Measurements from ENCODE around the gene RBM44. TPM values are rescaled to one million over a fixed set of nuclear protein-coding genes. Genes with fewer than 3 reads are reported as not detected.

RBM44 gene
- total RNA-seq, 2 experiments from 2014 or later, result 2.8 to 2.9 TPM

- Histone ChIP-seq H3K4me1 (ENCODE audit: insufficient read depth, low read length) (no peaks in the 10 kb centered on the region), H3K36me3 (ENCODE audit: insufficient read depth, low read length) (no peaks in the 10 kb centered on the region), H3K9me3 (ENCODE audit: control insufficient read depth in 1 of 2, insufficient read depth in 1 of 2, low read length in 2 of 2) (no peaks in the 10 kb centered on the region), H3K27me3 (ENCODE audit: control insufficient read depth in 1 of 2, insufficient read depth in 2 of 2, low read length in 2 of 2) (no peaks in the 10 kb centered on the region), H3K4me3 (ENCODE audit: low read length) (no peak overlapping the region), H3K27ac (ENCODE audit: low read depth in 1 of 2, low read length in 2 of 2) (no peak overlapping the region)
- intact Hi-C loops (cut with DNase I, micrococcal nuclease), result no loop called here
- H3K4me3 Mint-ChIP-seq, result no peak overlapping the region
- DNase-seq, result peak in 1 of 14 experiments; percentile 11
- no peak overlapping the region for H3K27ac Mint-ChIP-seq
- no peaks in the 10 kb centered on the region for H3K36me3 Mint-ChIP-seq (ENCODE audit: low read depth)
- H3K4me1 Mint-ChIP-seq (ENCODE audit: low read depth), result no peaks in the 10 kb centered on the region
- H3K27me3 Mint-ChIP-seq, result no peaks in the 10 kb centered on the region
- TF ChIP-seq CTCF (IDR thresholded peaks at IDR 0.05), result no peak
- ChIA-PET CTCF (no interaction called here), POLR2A (no interaction called here)
- no peaks in the 10 kb centered on the region for H3K9me3 Mint-ChIP-seq
- ATAC-seq (ENCODE audit: poor library complexity), result no peak
Measured at GRCh38 chr2:237886685-237887481, 88.3 kb downstream of the RBM44 start.

- Histone ChIP-seq H3K27me3 (ENCODE audit: control insufficient read depth in 1 of 2, insufficient read depth in 2 of 2, low read length in 2 of 2) (no peaks in the 10 kb centered on the region), H3K36me3 (ENCODE audit: insufficient read depth, low read length) (no peaks in the 10 kb centered on the region), H3K27ac (ENCODE audit: low read depth in 1 of 2, low read length in 2 of 2) (no peak overlapping the region), H3K9me3 (ENCODE audit: control insufficient read depth in 1 of 2, insufficient read depth in 1 of 2, low read length in 2 of 2) (no peaks in the 10 kb centered on the region), H3K4me3 (ENCODE audit: low read length) (no peak overlapping the region), H3K4me1 (ENCODE audit: insufficient read depth, low read length) (peaks cover 5% of the 10 kb centered on the region)
- Mint-ChIP-seq H3K27me3 (no peaks in the 10 kb centered on the region), H3K36me3 (ENCODE audit: low read depth) (no peaks in the 10 kb centered on the region), H3K4me3 (no peak overlapping the region), H3K4me1 (ENCODE audit: low read depth) (peaks cover 5% of the 10 kb centered on the region), H3K9me3 (no peaks in the 10 kb centered on the region), H3K27ac (no peak overlapping the region)
- ChIA-PET CTCF (no interaction called here), POLR2A (no interaction called here)
- ATAC-seq (ENCODE audit: poor library complexity) (no peak), DNase-seq (no peak)
- TF ChIP-seq CTCF (IDR thresholded peaks at IDR 0.05), result no peak
- intact Hi-C loops (cut with DNase I, micrococcal nuclease), result no loop called here
Measured at GRCh38 chr2:237888389-237888788, 89.8 kb downstream of the RBM44 start.

GRCh38 chr2:237889016-237889415 lies 90.4 kb downstream of the RBM44 start:
- peaks cover 7% of the 10 kb centered on the region for H3K4me1 ChIP-seq (ENCODE audit: insufficient read depth, low read length)
- H3K9me3 ChIP-seq (ENCODE audit: control insufficient read depth in 1 of 2, insufficient read depth in 1 of 2, low read length in 2 of 2), result no peaks in the 10 kb centered on the region
- ATAC-seq (ENCODE audit: poor library complexity), result no peak
- intact Hi-C loops (cut with DNase I, micrococcal nuclease), result no loop called here
- no peak overlapping the region for H3K27ac Mint-ChIP-seq
- peaks cover 5% of the 10 kb centered on the region for H3K4me1 Mint-ChIP-seq (ENCODE audit: low read depth)
- no peaks in the 10 kb centered on the region for H3K36me3 ChIP-seq (ENCODE audit: insufficient read depth, low read length)
- TF ChIP-seq CTCF (IDR thresholded peaks at IDR 0.05), result no peak
- no peak for DNase-seq
- H3K27me3 Mint-ChIP-seq, result no peaks in the 10 kb centered on the region
- H3K9me3 Mint-ChIP-seq, result no peaks in the 10 kb centered on the region
- CTCF ChIA-PET, result no interaction called here
- POLR2A ChIA-PET, result no interaction called here
- no peak overlapping the region for H3K27ac ChIP-seq (ENCODE audit: low read depth in 1 of 2, low read length in 2 of 2)
- no peaks in the 10 kb centered on the region for H3K36me3 Mint-ChIP-seq (ENCODE audit: low read depth)
- H3K4me3 Mint-ChIP-seq, result no peak overlapping the region
- H3K4me3 ChIP-seq (ENCODE audit: low read length), result no peak overlapping the region
- no peaks in the 10 kb centered on the region for H3K27me3 ChIP-seq (ENCODE audit: control insufficient read depth in 1 of 2, insufficient read depth in 2 of 2, low read length in 2 of 2)
